KBM-7 (cell line): ENCODE measurements around the gene LRIG3.
"Not testable (repeated sequence)": the region's sequence is repeated elsewhere in the genome, so short reads cannot be mapped to it uniquely, and the experiment has no call there.

ENCODE experiments used
- DNase-seq: peaks from one replicate; pipeline ENCODE4 v3.0.0-alpha.2; 2015
- in situ Hi-C: fragments of 300-500 bp; cut with MboI; formaldehyde crosslinking; loops from 2 replicates; pipeline ENCODE4 v1.14.3; 2020; ENCODE audit warnings: low sequenced_read_pairs, low pct_unique_long_range_greater_than_20kb, mixed read lengths

LRIG3 gene

DNA sequence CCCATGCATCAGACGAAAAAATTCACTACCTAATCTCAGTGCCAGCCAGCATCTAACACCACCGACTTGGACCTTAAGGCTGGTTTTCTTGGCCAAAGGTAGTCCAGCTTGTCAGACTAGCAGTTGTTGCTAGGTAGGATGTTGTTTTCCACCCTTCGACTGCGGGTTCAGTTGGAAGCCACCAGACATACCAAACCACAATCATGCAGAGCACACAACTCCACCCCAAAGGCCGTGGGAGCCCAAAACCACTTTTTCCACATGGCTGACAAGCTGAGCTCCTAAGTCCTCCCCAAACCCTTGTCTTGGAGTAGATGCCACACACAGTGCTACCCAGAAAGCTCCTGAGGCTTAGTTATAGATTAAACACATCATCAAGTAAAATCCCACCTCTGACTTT, 46.8 kb downstream of the LRIG3 start:
- in situ Hi-C loops: no loop called here
- no peak for DNase-seq

DNA sequence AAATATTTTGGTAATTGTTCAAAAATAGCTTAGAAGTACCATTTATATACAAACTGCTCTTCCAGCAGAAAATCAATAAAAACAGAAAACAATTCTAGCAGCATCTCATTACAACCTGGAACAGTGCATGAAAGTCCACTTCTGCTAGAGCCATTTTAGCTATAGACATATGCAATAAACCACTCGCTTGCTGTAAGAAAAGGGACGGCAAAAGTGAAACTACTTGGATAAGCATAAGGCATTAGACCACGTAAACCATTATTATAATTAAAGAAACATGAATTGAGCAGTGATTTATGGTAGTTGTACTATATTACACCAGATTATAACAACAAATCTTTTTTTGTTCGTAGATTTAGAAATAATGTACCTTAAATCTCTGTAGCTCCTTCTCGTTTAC, 48.7 kb downstream of the LRIG3 start:
- DNase-seq: no peak
- in situ Hi-C loops: no loop called here

DNA sequence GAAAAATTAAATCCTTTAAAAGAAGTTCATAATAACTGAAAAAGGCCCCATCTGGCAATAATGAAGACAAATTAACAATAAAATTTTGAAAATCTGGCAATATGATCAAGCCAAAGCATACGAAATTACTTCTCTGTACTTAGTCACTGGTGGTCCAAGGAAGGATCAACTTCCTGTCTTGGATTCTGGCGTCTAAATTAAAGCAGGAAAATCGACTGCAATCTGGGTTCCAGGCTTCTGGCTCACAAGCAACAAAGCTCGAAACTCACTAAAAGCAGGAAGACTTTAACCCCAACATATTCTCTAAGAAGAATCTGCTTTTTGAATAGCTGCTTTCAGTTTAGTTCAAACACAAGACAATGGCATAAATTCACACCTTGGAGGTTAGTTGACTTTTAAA, 49.7 kb downstream of the LRIG3 start:
- no peak for DNase-seq
- in situ Hi-C loops: no loop called here

DNA sequence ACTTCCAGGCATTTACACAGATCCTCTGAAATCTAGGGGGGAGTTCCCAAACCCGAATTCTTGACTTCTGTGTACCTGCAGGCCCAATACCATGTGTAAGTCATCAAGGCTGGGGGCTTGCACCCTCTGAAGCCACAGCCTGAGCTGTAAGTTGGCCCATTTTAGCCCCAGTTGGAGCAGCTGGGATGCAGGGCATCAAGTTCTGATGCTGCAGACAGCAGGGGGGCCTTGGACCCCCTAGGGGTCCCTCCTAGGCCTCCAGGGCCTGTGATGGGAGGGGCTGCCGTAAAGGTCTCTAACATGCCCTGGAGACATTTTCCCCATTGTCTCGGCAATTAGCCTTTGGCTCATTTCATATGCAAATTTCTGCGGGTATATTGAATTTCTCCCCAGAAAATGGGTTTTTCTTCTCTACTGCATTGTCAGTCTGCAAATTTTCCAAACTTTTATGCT, 59.5 kb downstream of the LRIG3 start:
- no peak for DNase-seq
- in situ Hi-C loops: no loop called here

DNA sequence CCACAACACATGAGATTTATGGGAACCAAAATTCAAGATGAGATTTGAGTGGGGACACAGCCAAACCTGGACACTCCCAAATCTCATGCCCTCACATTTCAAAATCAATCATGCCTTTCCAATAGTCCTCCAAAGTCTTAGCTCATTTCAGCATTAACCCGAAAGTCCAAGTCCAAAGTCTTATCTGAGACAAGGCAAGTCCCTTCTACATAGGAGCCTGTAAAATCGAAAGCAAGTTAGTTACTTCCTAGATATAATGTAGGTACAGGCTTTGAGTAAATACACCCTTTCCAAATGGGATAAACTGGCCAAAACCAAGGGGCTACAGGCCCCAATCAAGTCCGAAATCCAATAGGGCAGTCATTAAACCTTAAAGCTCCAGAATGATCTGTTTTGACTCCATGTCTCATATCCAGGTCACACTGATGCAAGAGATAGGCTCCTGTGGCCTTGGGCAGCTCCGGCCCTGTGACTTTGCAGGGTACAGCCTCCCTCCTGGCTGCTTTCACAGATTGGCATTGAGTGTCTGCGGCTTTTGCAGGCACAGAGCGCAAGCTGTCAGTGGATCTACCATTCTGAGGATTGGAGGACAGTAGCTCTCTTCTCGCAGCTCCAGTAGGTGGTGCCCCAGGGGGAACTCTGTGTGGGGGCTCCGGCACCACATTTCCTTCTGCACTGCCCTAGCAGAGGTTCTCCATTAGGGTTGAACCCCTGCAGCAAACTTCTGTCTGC, 60.1 kb downstream of the LRIG3 start:
- DNase-seq: no peak
- in situ Hi-C loops: no loop called here

DNA sequence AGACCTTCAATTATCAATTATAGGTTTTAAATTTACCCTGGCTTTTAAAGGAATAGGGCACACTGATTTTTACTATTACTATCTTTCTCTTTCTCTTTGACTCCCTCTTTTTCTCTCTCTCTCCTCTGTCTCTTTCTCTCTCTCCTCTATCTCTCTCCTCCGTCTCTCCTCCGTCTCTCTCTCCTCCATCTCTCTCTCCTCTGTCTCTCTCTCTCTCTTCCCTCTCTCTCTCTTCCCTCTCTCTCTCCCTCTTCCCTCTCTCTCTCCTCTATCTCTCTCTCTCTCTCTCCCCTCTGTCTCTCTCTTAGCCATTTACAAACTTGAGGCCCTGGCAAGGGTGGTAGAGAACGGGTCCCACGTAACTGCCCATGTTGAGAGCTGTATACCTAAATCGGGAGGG, 62.3 kb downstream of the LRIG3 start:
- no peak for DNase-seq
- in situ Hi-C loops: no loop called here

DNA sequence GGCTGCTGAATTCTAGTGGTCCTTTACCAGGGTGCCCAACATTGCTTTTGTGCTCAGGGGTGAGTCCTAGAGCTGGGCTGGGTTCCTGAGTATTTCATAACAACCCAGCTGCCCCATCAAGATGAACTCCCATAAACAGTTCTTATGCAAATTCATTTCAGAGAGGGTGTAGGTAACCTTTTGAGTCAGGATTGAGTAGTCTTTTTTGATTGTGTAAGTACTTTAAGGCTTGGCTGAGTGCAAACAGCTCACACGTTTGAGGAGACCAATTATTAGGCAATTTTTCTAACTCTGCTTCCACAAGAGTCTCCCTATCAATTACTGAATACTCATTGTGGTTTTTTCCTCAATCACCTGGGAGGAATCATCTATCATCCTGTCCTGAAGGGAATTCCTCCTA, 63.1 kb downstream of the LRIG3 start:
- in situ Hi-C loops, DNase-seq: not testable (repeated sequence)

DNA sequence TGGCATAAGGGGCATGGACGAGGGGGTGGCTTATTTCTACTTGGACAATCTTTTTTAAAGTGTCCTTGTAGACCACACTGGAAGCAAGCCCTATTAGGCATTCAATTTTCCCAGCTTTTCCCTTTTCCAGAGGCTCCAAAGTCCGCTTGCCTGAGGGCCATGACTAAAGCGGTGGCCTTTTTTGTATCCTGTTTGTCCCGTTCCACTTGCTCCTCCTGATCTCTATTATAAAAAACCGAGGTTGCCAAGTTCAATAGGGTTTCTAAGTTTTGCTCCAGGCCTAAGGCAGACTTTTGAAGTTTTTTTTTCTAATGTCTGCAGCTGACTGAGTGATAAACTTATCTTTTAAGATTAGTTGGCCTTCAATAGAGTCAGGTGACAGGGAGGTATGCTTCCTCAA, 64.7 kb downstream of the LRIG3 start:
- DNase-seq, in situ Hi-C loops: not testable (repeated sequence)

DNA sequence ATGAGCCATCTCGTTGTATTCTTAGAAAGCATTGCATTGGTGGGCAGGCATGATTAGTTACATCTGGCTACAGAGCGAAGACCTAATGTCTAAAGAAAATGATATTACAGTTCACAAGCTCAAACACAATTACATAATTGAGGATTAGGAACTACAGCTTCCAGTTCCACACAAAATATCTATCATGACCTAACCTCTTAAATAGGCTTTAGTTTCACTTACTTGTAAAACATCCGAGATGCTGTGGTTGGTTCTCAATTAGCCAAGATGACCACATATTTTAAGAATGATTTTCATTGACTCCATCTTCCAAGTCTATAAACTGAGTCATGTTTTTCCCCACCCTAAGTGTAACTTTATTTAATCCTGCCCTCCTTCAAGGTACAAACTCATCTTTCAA, 69.5 kb downstream of the LRIG3 start:
- no peak for DNase-seq
- in situ Hi-C loops: no loop called here

DNA sequence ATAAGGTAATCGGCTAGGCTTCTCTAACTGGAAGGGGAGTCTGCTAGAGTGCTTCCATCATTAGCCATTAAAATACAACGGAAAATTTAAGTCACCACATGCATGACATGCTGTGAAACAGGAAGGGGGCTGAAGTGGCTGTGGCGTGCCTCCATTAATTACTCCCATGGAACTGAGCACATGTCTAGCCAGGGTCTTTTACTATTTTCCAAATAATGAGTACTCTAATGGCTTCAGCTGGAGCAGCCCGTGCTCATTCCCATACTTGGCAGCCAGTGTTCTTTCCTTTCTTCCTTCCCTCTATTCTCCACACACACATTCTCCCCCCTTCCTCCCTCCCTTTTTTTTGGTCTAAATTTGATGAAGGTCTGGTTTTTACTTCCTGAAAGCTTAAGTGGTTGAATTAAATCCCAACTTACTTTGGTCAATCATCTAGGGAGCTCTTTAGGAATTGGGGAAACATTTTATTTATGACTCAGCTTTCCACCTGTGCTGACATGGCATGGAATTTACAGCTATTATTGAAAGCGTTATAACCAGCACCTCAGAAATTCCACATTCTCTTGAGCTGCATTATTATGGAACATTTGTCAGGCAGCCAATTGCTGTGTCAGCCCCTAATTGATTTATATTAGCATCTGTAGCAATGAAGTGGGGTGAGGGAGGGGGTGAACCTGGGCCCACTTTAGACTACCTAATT, 72.3 kb downstream of the LRIG3 start:
- no peak for DNase-seq
- in situ Hi-C loops: no loop called here

DNA sequence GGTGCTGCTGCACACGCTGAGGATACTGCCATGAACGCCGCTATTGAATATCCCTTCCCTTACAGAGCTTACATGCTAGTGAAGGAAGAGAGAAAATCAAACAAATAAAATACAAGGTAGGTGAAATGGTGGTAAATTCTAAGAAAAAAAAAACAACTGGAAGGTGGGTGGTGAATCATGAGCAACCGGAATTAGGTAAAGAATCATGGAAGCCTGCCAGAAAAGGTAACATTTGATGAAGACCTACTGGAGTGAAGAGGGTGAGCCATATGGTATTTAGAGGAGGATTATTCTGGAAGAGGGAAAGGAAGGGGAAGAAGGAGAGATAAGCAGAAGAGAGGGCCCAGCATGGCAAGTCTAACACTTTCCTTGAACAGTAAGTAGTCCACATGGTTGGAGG, 76.1 kb downstream of the LRIG3 start:
- DNase-seq: no peak
- in situ Hi-C loops: no loop called here

DNA sequence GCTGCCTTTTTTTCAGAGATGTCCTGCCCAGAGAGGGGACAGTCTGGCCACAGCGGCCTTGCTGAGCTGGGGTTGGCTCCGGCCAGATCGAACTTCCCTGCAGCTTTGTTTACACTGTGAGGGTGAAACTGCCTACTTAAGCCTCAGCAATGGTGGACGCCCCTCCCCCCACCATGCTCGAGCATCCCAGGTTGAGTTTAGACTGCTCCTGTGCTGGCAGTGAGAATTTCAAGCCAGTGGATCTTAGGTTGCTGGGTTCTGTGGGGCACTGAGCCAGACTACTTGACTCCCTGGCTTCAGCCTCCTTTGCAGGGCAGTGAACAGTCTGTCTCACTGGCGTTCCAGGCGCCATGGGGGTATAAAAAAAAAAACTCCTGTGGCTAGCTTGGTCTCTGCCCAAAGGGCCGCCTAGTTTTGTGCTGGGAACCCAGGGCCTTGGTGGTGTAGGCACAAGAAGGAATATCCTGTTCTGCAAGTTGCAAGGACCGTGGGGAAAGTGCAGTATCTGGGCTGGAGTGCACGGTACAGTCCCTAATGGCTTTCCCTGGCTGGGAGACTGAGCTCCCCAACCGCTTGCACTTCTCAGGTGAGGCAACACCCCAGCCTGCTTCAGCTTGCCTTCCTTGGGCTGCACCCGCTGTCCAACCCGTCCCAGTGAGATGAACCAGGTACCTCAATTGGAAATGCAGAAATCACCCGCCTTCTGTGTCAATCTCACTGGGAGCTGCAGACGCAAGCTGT, 79.1 kb downstream of the LRIG3 start:
- DNase-seq: no peak
- in situ Hi-C loops: no loop called here

DNA sequence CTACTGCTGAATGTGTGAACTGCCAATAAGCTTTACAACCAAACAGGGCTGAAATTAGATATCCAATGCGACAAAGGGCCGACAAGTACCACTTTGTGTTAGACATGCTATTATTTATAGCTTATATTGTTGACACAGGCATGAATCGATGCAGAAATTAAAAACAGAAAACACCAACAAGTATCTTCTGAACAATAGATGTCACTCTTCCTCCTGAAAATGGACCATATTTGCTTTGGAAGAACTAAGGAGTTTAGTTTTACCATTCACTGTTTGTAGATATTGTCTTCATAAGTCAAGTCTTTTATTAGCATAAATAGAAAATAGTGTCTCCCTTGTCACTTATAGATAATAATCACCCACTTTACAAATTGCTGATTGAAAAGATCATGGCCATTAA, 86.5 kb downstream of the LRIG3 start:
- DNase-seq: no peak
- in situ Hi-C loops: no loop called here

DNA sequence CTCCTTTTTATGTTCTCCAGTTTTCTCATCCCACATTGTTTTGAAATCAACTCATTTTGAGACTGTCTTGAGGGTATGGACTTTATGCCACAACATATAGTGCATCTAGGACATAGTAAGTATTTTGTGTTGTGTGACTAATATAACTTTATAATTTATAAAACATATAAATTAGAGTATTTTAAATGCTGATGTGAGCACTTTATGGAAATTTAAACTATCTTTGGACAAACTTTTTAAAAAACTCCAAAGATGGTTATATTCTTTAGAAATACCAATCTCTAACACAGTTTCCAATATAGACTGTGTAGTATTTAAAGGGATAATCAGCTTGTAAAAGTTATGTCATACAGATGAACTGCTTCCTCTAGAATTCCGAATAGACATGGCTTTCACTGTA, 87.4 kb downstream of the LRIG3 start:
- no peak for DNase-seq
- in situ Hi-C loops: no loop called here
